ENCODE results near the gene MET. TPM values are rescaled to one million over a fixed set of nuclear protein-coding genes. Genes with fewer than 3 reads are reported as not detected.
"Not testable (repeated sequence)": the region's sequence is repeated elsewhere in the genome, so short reads cannot be mapped to it uniquely, and the experiment has no call there.

The MET gene
- total and polyA plus RNA-seq, 2 of the 8 experiments (the other 6 are each of a cell fraction or from before 2014, with no cell fraction given) = 3.5 to 12.9 TPM

DNA sequence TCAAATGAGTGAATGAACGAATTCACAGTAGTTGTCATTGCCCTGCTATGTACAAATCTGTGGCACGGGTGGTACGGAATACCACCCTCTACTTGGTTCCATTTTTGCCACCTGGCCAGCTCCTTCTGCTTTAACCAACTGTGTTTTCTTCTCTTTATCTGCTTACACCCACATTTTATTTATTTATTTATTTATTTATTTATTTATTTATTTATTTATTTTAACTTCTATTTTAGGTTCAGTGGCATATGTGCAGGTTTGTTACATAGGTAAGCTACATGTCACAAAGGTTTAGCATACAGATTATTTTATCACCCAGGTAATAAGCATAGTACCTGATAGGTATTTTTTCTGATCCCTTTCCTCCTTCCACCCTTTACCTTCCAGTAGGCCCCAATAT lies 148.2 kb downstream of the MET start (continued):
- TF ChIP-seq POLR2AphosphoS5 (IDR thresholded peaks at IDR 0.05; ENCODE audit: low read depth, low read length) = no peak
- no peak for TF ChIP-seq USF2 (IDR thresholded peaks at IDR 0.05; ENCODE audit: low read length)

DNA sequence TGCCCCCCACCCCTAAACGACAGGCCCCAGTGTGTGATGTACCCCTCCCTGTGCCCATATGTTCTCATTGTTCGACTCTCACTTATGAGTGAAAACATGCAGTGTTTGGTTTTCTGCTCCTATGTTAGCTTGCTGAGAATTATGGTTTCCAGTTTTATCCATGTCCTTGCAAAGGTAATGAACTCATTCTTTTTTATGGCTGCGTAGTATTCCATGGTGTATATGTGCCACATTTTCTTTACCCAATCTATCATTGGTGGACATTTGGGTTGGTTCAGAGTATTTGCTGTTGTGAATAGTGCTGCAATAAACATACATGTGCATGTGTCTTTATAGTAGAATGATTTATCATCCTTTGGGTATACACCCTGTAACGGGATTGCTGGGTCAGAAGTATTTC lies 149.7 kb downstream of the MET start:
- H4K5ac ChIP-seq (ENCODE audit: insufficient read length, low read depth, low read length); H4K20me1 ChIP-seq (replicated peaks in 1 of 2; ENCODE audit: control insufficient read depth in 1 of 2, insufficient read depth in 2 of 2, low read length in 2 of 2); H3K23ac ChIP-seq (ENCODE audit: insufficient read length); H3K27me3 ChIP-seq (replicated peaks in 1 of 4; ENCODE audit: control insufficient read depth in 3 of 4, extremely low read depth in 1 of 4, insufficient read depth in 3 of 4, low read length in 3 of 4); H3K4ac ChIP-seq (replicated peaks; ENCODE audit: insufficient read length, low read depth, low read length); DNase-seq (ENCODE audit: low read depth in 1 of 2, low spot score in 2 of 2); H2BK12ac ChIP-seq (ENCODE audit: low read depth, low read length); H3K79me1 ChIP-seq (ENCODE audit: low read depth, low read length); CTCF ChIA-PET (ENCODE audit: partially characterized antibody); H2BK20ac ChIP-seq (ENCODE audit: low read length); H3K18ac ChIP-seq (ENCODE audit: extremely low read depth, low read length); H2BK15ac ChIP-seq (ENCODE audit: low read length); H2BK120ac ChIP-seq (replicated peaks; ENCODE audit: low read depth, low read length); H3K27ac ChIP-seq (ENCODE audit: low read depth, low read length); H3K9me3 ChIP-seq (ENCODE audit: insufficient read depth in 2 of 2, low read depth in 1 of 2, low read length in 1 of 2); H3K4me2 ChIP-seq (ENCODE audit: insufficient read depth in 1 of 2, low read depth in 2 of 2, low read length in 2 of 2); POLR2A ChIA-PET (ENCODE audit: partially characterized antibody); H2AK5ac ChIP-seq (ENCODE audit: low read depth, low read length); H2AFZ ChIP-seq (ENCODE audit: low read length); H3K4me3 ChIP-seq (ENCODE audit: extremely low read depth in 1 of 4, insufficient read depth in 2 of 4, low read depth in 3 of 4, low read length in 4 of 4); H3K23me2 ChIP-seq (ENCODE audit: low read depth, low read length); H3K36me3 ChIP-seq (ENCODE audit: control insufficient read depth in 2 of 4, insufficient read depth in 4 of 4, low read length in 3 of 4); H4K8ac ChIP-seq (ENCODE audit: extremely low read depth, insufficient read depth, low read length); FAIRE-seq; H3K14ac ChIP-seq (ENCODE audit: insufficient read length); H3K4me1 ChIP-seq (replicated peaks in 1 of 4; ENCODE audit: control insufficient read depth in 3 of 4, insufficient read depth in 4 of 4, low read length in 3 of 4); H3K56ac ChIP-seq (replicated peaks; ENCODE audit: insufficient read length, low read depth, low read length); H3K79me2 ChIP-seq (ENCODE audit: control insufficient read depth in 1 of 2, insufficient read depth in 2 of 2, low read length in 2 of 2); H3K9ac ChIP-seq (replicated peaks in 1 of 4; ENCODE audit: extremely low read depth in 1 of 4, low read depth in 3 of 4, low read length in 3 of 4); H2BK5ac ChIP-seq (ENCODE audit: low read depth, low read length); H4K91ac ChIP-seq (replicated peaks; ENCODE audit: insufficient read length, low read length): not testable (repeated sequence)
- 90% methylated on average over 4 of the region's 4 CpGs; no CpG with 5 or more reads in 1 of the 2 experiments for WGBS, 2 experiments (ENCODE audit: extremely low coverage in 1 of 2, insufficient coverage in 1 of 2, insufficient read length in 1 of 2, insufficient replicate concordance in 2 of 2, low coverage in 1 of 2, low lambda C conversion rate in 2 of 2, missing lambda C conversion rate in 1 of 2)
